GM23338 (cell line): ENCODE measurements around the gene MSH2.

Experiments used
- CREB1 ChIP-seq: fragments of 250-450 bp; sonication (Bioruptor Pico); IDR thresholded peaks from 2 replicates; pipeline ENCODE4 v1.5.0; 2020; ENCODE audit warnings: low read depth, mild to moderate bottlenecking, moderate library complexity
- EZH2 ChIP-seq: fragments of 200-600 bp; sonication (generic); IDR thresholded peaks from one replicate; pipeline ENCODE4 v1.8.0; 2017; ENCODE audit warnings: antibody characterized with exemption, mild to moderate bottlenecking, low read depth; ENCODE audit not compliant: unreplicated experiment
- EZH2phosphoT487 ChIP-seq: fragments of 200-600 bp; sonication (generic); IDR thresholded peaks from one replicate; pipeline ENCODE4 v1.8.1; 2018; ENCODE audit warnings: antibody characterized with exemption; ENCODE audit not compliant: unreplicated experiment
- JUNB ChIP-seq: IDR thresholded peaks from one replicate; pipeline ENCODE4 v1.6.1; 2016; ENCODE audit warnings: antibody characterized with exemption; ENCODE audit not compliant: unreplicated experiment
- NANOG ChIP-seq: IDR thresholded peaks from 2 replicates; pipeline ENCODE4 v1.6.1; 2016; ENCODE audit warnings: antibody characterized with exemption, borderline replicate concordance
- POLR2AphosphoS5 ChIP-seq: IDR thresholded peaks from 2 replicates; pipeline ENCODE4 v1.6.1; 2016; ENCODE audit warnings: antibody characterized with exemption, low read depth
- STAT1 ChIP-seq: IDR thresholded peaks from one replicate; pipeline ENCODE4 v1.6.1; 2016; ENCODE audit warnings: antibody characterized with exemption; ENCODE audit not compliant: unreplicated experiment
- ZNF331 ChIP-seq: fragments of 250-450 bp; sonication (Bioruptor Pico); IDR thresholded peaks from 2 replicates; pipeline ENCODE4 v1.5.0; 2020; ENCODE audit warnings: low read depth, mild to moderate bottlenecking, moderate library complexity
- TF ChIP-seq, protein P1 (sequence below), 2 experiments: fragments of 200-600 bp in 1 of 2; sonication (generic) in 1 of 2; conservative IDR thresholded peaks; 2 replicates each; pipeline versions ENCODE4 v1.5.1 to v1.6.1; 2016 to 2017; ENCODE audit warnings: antibody characterized with exemption in 2 of 2, low read depth in 2 of 2, mild to moderate bottlenecking in 2 of 2, moderate library complexity in 1 of 2
- TF ChIP-seq, protein P2 (sequence below): IDR thresholded peaks from one replicate; pipeline ENCODE4 v1.6.1; 2018; ENCODE audit warnings: antibody characterized with exemption; ENCODE audit not compliant: unreplicated experiment
- TF ChIP-seq, protein P3 (sequence below): IDR thresholded peaks from 2 replicates; pipeline ENCODE4 v1.6.1; 2016; ENCODE audit warnings: antibody characterized with exemption

DNA sequence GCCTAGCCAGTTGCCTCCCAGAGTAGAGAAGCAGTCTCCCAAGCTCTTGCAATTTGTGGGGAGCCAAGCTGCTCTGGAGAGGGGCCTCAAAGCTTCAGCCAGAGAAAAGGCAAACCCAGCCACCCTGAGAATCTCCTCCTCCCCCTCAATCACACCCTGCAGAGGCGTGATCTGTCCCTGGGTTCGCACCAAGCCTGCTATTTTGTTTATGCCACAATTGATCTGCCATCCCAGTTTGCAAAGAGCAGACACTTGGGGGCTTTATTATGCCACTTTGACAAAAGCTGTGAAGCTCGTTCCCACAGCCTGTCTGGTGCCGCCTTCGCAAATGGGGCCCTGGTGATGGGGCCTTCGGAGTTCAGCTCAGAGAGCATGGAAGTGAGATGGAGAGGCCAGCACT is 125.5 kb downstream of the MSH2 start:
- TF ChIP-seq, protein P1, sequence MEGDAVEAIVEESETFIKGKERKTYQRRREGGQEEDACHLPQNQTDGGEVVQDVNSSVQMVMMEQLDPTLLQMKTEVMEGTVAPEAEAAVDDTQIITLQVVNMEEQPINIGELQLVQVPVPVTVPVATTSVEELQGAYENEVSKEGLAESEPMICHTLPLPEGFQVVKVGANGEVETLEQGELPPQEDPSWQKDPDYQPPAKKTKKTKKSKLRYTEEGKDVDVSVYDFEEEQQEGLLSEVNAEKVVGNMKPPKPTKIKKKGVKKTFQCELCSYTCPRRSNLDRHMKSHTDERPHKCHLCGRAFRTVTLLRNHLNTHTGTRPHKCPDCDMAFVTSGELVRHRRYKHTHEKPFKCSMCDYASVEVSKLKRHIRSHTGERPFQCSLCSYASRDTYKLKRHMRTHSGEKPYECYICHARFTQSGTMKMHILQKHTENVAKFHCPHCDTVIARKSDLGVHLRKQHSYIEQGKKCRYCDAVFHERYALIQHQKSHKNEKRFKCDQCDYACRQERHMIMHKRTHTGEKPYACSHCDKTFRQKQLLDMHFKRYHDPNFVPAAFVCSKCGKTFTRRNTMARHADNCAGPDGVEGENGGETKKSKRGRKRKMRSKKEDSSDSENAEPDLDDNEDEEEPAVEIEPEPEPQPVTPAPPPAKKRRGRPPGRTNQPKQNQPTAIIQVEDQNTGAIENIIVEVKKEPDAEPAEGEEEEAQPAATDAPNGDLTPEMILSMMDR (conservative IDR thresholded peaks at IDR 0.05; ENCODE audit: low read depth in 2 of 2): no peak
- TF ChIP-seq STAT1 (no peak), ZNF331 (CRISPR knock-in tag) (no peak), EZH2phosphoT487 (no peak), JUNB (no peak), POLR2AphosphoS5 (no peak), EZH2 (no peak), NANOG (no peak), CREB1 (CRISPR knock-in tag) (no peak)
- TF ChIP-seq, protein P2, sequence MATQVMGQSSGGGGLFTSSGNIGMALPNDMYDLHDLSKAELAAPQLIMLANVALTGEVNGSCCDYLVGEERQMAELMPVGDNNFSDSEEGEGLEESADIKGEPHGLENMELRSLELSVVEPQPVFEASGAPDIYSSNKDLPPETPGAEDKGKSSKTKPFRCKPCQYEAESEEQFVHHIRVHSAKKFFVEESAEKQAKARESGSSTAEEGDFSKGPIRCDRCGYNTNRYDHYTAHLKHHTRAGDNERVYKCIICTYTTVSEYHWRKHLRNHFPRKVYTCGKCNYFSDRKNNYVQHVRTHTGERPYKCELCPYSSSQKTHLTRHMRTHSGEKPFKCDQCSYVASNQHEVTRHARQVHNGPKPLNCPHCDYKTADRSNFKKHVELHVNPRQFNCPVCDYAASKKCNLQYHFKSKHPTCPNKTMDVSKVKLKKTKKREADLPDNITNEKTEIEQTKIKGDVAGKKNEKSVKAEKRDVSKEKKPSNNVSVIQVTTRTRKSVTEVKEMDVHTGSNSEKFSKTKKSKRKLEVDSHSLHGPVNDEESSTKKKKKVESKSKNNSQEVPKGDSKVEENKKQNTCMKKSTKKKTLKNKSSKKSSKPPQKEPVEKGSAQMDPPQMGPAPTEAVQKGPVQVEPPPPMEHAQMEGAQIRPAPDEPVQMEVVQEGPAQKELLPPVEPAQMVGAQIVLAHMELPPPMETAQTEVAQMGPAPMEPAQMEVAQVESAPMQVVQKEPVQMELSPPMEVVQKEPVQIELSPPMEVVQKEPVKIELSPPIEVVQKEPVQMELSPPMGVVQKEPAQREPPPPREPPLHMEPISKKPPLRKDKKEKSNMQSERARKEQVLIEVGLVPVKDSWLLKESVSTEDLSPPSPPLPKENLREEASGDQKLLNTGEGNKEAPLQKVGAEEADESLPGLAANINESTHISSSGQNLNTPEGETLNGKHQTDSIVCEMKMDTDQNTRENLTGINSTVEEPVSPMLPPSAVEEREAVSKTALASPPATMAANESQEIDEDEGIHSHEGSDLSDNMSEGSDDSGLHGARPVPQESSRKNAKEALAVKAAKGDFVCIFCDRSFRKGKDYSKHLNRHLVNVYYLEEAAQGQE: no peak
- TF ChIP-seq, protein P3, sequence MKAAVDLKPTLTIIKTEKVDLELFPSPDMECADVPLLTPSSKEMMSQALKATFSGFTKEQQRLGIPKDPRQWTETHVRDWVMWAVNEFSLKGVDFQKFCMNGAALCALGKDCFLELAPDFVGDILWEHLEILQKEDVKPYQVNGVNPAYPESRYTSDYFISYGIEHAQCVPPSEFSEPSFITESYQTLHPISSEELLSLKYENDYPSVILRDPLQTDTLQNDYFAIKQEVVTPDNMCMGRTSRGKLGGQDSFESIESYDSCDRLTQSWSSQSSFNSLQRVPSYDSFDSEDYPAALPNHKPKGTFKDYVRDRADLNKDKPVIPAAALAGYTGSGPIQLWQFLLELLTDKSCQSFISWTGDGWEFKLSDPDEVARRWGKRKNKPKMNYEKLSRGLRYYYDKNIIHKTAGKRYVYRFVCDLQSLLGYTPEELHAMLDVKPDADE: no peak
